Ectodermal cell (in vitro differentiated cells): ENCODE results near the gene DUSP9.
A peak's percentile ranks its signal among the peaks of the same experiment; 100 is the strongest.
"Not testable (repeated sequence)": the region's sequence is repeated elsewhere in the genome, so short reads cannot be mapped to it uniquely, and the experiment has no call there.

Experiments
- H3K27ac ChIP-seq: 2 replicates; pipeline ENCODE4 v1.7.0; 2013; ENCODE audit warnings: mild to moderate bottlenecking, low read depth, low read length; ENCODE audit not compliant: insufficient read depth, poor library complexity, severe bottlenecking
- H3K27me3 ChIP-seq: 2 replicates; pipeline ENCODE4 v1.7.0; 2013; ENCODE audit warnings: mild to moderate bottlenecking, low read length; ENCODE audit not compliant: insufficient read depth, control insufficient read depth, poor library complexity, severe bottlenecking
- H3K36me3 ChIP-seq: one replicate; pipeline ENCODE4 v1.7.0; 2013; ENCODE audit warnings: low read length; ENCODE audit not compliant: control insufficient read depth, insufficient read depth
- H3K4me1 ChIP-seq: one replicate; pipeline ENCODE4 v1.7.0; 2013; ENCODE audit warnings: low read length; ENCODE audit not compliant: control insufficient read depth, insufficient read depth
- H3K4me3 ChIP-seq: 2 replicates; pipeline ENCODE4 v1.7.0; 2013; ENCODE audit warnings: low read depth, low read length, control low read depth; ENCODE audit not compliant: insufficient read depth
- H3K9me3 ChIP-seq: 2 replicates; pipeline ENCODE4 v1.7.0; 2013; ENCODE audit warnings: mild to moderate bottlenecking, low read length, moderate library complexity; ENCODE audit not compliant: control insufficient read depth
- WGBS, 2 experiments: methylation state at CpG; one replicate each; pipeline ENCODE4 v1.1.7; 2013; ENCODE audit warnings: missing lambda C conversion rate in 2 of 2; 5-methylcytosine and 5-hydroxymethylcytosine counted together

Gene DUSP9

DNA sequence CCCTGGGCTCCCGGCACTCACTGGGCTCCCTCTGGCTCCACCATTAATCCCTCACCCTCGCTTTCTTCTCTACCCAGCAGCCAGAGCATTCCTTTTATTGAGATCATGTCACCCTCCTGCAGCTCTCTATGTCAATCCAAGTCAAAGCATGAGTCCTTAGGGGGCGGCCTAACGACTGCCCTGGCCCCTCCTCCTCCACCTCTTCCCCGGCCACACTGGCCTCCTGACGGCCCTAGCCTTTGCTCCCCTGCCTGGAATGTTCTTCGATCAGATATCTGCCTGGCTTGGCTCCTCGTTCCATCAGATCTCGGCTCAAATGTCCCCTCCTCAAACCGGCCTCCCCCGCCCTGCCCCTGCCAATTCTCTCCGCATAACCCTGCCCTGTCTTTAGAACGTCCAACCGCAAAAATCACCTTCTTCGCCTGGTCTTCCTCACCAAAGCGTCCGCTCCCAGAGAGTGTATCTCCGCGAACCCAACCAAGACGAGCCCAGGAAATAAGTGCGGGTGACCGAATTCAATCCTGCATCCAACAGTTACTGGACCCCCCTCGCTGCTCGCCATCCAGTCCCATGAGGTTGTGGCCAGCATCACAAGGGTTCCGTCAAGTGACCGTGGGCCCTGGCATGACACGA lies 27.3 kb downstream of the DUSP9 start:
- H3K27ac ChIP-seq, result peak overlapping the region; percentile 50
- 49% methylated on average over 27 of the region's 27 CpGs for WGBS, 2 experiments
- no peak overlapping the region for H3K4me3 ChIP-seq
- no peaks in the 10 kb centered on the region for H3K36me3 ChIP-seq
- no peaks in the 10 kb centered on the region for H3K9me3 ChIP-seq
- H3K27me3 ChIP-seq, result no peaks in the 10 kb centered on the region
- H3K4me1 ChIP-seq, result peaks cover 5% of the 10 kb centered on the region

DNA sequence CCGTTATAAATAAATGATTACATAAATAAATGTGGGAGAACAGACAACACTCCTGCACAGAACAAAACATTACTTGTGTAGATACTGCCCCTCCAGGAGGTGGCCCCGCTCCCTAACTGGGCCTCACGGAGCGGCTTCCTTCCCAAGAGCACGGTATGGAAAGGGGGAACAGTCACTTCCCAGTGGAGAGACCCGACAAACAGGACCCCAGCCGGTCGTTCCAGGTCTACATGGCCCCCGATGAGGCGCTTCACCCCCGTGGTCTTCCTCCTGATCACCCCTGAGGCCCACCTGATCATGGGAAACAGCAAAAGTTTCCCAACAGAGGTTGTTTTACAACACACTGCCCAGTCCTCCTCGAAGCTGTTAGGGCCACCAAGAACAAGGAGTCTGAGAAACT lies 34.2 kb downstream of the DUSP9 start:
- H3K27me3 ChIP-seq, result no peaks in the 10 kb centered on the region
- H3K4me1 ChIP-seq, result peaks cover 4% of the 10 kb centered on the region
- H3K36me3 ChIP-seq, result no peaks in the 10 kb centered on the region
- WGBS, 2 experiments, result 86 to 87% methylated on average over 11 of the region's 12 CpGs
- no peaks in the 10 kb centered on the region for H3K9me3 ChIP-seq
- H3K27ac ChIP-seq, result no peak overlapping the region
- H3K4me3 ChIP-seq, result no peak overlapping the region

DNA sequence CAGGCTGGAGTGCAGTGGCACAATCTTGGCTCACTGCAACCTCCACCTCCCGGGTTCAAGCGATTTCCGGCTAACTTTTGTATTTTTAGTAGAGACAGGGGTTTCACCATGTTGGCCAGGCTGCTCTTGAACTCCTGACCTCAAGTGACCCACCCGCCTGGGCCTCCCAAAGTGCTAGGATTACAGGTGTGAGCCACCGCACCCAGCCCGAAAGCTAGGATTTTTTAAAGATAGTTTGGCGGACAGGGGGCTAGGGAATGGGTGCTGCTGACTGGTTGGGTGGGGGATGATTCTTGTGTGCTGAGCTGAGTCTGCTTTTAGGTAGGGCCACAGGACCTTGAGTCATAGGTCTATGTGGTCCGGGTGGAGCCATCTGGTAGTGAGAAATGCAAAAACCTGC lies 36.5 kb downstream of the DUSP9 start:
- 90 to 95% methylated on average over 8 of the region's 8 CpGs for WGBS, 2 experiments
- not testable (repeated sequence) for H3K36me3 ChIP-seq, H3K9me3 ChIP-seq, H3K4me1 ChIP-seq, H3K4me3 ChIP-seq, H3K27me3 ChIP-seq
- H3K27ac ChIP-seq, result peak overlapping the region; percentile 93

DNA sequence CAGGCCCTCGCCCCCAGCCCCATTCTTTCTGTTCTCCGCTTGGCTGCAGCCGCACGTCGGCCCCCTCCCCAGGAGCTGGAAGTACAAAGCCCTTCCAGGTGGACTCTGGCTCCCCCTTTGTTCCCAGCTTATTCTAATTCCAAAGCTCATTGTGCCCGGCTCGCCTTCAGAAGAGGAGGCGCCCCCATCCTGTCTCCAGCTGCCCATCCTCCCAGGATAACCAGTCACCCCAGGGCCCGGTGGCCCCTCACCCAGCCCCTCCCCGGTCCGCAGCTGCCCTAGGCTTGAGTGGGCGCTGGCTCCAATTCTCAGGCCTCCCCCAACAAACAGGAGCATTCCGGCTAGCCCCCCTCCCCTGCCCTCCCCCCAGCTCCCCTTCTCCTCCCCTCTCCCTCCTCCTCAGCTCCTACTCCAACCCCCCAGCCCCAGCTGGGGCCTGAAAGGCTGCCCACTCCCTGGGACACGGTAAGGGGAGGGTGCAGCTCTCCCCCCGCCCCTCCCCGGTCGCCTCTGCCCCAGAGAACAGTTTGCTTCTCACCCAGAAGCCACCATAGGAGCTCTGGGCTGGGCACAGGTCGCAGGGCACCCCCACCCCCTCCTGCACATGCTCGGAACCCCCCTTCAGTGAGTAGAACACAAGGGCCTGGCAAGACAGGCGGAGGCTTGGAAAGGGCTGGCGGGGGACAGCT lies 37.6 kb downstream of the DUSP9 start:
- Histone ChIP-seq H3K9me3 (no peaks in the 10 kb centered on the region), H3K36me3 (no peaks in the 10 kb centered on the region), H3K4me1 (peaks cover 7% of the 10 kb centered on the region), H3K27ac (peak overlapping the region; percentile 93), H3K27me3 (no peaks in the 10 kb centered on the region), H3K4me3 (peak overlapping the region; percentile 28)
- WGBS, 2 experiments, result 0 to 1% methylated on average over 20 of the region's 21 CpGs

DNA sequence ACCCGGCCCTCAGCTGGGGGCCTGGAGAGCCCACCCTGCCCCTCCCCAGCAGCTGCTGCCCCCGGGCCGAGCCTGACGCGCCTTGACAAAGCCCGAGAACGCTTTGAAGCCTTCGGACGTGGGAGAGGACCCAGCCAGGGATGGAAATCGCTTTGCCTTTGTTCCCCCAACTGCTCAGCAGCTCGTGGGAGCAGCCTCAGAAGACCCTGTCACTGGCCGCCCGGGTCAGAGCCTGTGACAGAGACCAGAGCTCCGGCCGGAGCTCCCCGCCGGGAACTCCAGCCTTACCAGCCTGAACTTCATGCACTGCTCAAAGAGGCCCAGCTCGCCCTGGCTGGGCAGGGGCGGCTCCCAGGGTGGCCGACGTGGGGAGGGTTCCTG lies 38.1 kb downstream of the DUSP9 start:
- Histone ChIP-seq H3K27me3 (no peaks in the 10 kb centered on the region), H3K4me3 (peak overlapping the region; percentile 28), H3K4me1 (peaks cover 7% of the 10 kb centered on the region), H3K27ac (peak overlapping the region; percentile 93), H3K9me3 (no peaks in the 10 kb centered on the region), H3K36me3 (no peaks in the 10 kb centered on the region)
- WGBS, 2 experiments, result 1 to 3% methylated on average over 21 of the region's 21 CpGs

DNA sequence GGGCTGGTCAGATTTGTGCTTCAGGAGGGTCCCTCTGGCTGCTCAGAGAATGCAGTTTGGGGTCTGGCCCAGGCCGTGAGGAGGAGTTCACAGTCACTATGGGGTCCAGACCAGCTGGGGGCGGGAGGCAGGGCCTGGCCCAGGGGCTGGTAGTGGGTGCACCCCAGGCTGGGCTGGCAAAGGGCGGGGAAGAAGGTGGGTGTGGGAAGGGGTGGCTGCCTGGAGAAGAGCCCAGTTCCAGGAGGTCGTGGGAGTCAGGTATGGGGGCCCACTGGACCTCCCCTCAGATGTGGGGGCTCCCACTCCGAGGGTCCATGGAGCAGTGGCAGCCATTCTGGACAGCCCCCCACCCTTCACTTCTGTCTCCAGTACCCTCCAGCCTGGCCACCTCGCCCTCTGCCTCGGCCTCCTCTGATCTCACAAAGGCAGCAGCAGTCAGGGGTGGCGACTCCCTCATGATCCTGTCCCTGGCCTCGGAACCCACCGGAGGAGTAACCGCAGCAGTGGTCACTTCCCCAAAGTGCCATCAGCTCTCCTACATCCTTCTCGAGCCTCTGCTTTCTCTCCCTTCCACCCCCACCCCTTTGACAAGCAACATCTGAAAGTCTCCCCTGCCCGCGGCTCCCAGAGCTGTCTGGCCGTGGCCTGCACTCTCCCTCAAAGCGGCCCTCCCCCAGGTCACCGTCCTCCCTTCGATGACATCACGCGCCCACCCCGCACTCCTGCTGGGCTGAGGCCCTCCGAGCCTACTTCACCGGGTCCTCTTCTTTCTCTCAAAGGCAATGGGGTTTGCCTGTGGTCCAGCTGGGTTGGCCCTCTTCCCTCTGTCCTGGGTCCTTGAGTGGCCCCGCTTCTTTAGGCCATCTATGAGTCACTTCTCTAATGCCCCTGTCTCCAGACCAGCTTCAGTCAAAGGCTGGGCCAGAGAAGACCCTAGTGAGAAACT lies 39.0 kb downstream of the DUSP9 start:
- WGBS, 2 experiments, result 31 to 34% methylated on average over 24 of the region's 24 CpGs
- H3K27me3 ChIP-seq, result no peaks in the 10 kb centered on the region
- peak overlapping the region; percentile 28 for H3K4me3 ChIP-seq
- H3K4me1 ChIP-seq, result peaks cover 7% of the 10 kb centered on the region
- H3K36me3 ChIP-seq, result no peaks in the 10 kb centered on the region
- H3K9me3 ChIP-seq, result no peaks in the 10 kb centered on the region
- peak overlapping the region; percentile 95 for H3K27ac ChIP-seq

DNA sequence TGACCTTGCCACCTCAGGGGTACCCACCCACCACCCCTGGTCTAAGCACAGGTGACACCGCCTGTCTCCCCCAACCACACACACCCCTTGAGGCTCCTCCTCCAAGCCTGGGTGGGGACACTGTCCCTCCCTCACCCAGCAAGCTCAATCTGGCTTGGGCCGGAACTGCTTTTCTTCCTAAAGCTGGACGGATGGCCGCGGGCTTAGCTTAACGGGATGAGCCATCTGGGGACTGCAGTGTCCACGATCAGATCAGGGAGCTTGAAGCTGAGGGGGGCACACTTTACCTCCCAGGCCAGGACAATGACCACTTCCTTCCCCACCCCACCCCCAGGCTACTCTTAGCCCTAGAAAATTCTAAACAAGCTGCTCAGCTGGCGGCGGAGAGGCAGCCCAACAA lies 39.7 kb downstream of the DUSP9 start:
- no peaks in the 10 kb centered on the region for H3K27me3 ChIP-seq
- 9 to 14% methylated on average over 9 of the region's 9 CpGs for WGBS, 2 experiments
- H3K27ac ChIP-seq, result peak overlapping the region; percentile 95
- H3K36me3 ChIP-seq, result no peaks in the 10 kb centered on the region
- no peaks in the 10 kb centered on the region for H3K9me3 ChIP-seq
- H3K4me1 ChIP-seq, result peaks cover 7% of the 10 kb centered on the region
- peak overlapping the region; percentile 28 for H3K4me3 ChIP-seq

DNA sequence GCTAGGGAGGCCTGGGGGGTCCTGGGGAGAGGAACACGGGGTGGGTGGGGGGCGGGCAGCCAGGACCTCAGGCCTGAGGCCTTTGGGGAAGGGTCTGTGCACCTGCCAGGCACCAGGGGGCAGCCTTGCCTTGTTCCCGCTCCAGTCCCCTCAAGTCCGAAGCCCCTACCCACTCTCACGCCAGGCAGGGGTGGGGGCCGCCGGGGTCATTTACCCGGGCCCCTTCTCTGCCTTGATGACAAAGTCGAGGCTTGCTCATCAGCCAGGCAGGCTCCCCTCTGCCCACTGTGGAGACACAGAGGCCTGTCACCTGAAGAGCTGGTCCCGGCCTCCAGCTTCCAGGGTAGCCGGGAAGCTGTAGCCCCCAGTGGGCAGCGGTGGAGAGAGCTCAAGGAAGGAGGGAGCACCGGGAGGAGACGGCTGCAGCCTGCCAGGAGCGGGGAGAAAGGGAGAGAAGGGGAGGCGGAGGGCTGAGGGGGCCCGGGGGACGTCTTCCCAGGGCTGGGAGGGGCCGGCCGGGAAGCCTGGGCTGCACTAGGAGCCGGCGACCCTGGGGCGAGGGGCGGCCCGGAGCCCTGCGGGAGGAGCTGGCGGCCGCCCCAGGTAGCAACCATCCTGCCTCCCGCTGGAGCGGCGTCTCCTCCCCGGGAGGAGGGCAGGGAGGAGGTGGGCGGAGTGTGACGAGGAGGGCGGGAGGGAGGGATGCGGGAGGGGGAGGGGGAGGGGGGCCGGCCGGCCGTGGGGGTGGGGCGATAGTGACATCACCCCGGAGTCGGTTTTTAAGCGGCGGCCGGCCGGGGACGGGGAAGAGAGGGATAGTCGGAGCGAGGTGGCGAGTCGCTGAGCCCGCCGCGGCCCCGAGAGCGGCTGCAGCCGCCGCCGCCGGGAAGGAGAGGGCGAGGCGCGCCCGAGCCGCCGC lies 40.4 kb downstream of the DUSP9 start, which contains the start of gene SLC6A8:
Gene SLC6A8 (plus strand): TSS at position 806 of the 919 bp plus-strand sequence. CDS start 649 bp downstream, outside the sequence.
- H3K27me3 ChIP-seq, result no peaks in the 10 kb centered on the region
- 1% methylated on average over 52 to 56 of the region's 66 CpGs for WGBS, 2 experiments
- H3K27ac ChIP-seq, result peak within 1 kb of the TSS; percentile 95
- no peaks in the 10 kb centered on the region for H3K9me3 ChIP-seq
- peaks cover 7% of the 10 kb centered on the region for H3K4me1 ChIP-seq
- peak within 1 kb of the TSS; percentile 47 for H3K4me3 ChIP-seq
- H3K36me3 ChIP-seq, result no peaks in the 10 kb centered on the region

DNA sequence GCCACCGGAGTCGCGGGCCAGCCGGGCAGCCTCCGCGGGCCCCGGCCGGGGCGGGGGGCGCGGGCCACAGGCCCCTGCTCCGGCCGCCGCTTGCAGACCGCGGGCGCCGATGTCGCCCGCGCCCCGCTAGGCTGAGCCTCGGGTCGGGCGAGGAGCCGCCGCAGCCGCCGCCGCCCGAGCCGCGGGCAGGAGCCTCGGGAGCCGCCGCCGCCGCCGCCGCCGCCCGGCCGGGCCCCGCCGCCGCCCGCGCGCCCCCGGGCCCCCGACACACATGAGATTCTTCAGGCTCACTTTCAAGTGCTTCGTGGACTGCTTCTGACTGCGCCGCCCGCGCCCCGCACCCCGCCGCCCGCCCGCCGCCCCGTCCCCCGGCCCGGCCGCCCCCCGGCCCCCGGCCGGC lies 41.1 kb downstream of the DUSP9 start:
- Histone ChIP-seq H3K4me3 (peak overlapping the region; percentile 47), H3K27ac (no peak overlapping the region), H3K27me3 (no peaks in the 10 kb centered on the region), H3K4me1 (peaks cover 7% of the 10 kb centered on the region), H3K9me3 (no peaks in the 10 kb centered on the region), H3K36me3 (no peaks in the 10 kb centered on the region)
- 0 to 1% methylated on average over 69 of the region's 69 CpGs for WGBS, 2 experiments
